Heart right ventricle (tissue), 16 donors: ENCODE results near the gene POGLUT2. TPM values are rescaled to one million over a fixed set of nuclear protein-coding genes. Genes with fewer than 3 reads are reported as not detected.

Experiments
- ATAC-seq, 8 donors: fragments of 200-7000 bp; cut with Tn5 transposase; one replicate each; pipeline ENCODE4 v1.9.1; 2020; ENCODE audit warnings: mild to moderate bottlenecking in 8 of 8, moderate library complexity in 8 of 8, moderate number of reproducible peaks in 1 of 8
- DNase-seq, 2 donors: peaks; one replicate each; pipeline ENCODE4 v3.0.0-alpha.2; 2020
- H3K27ac ChIP-seq, 10 donors: fragments of 200-600 bp; sonication (generic) in 2 of 10; one replicate each; pipeline versions ENCODE4 v1.5.0 to v1.8.0; 2020 to 2022; ENCODE audit warnings: mild to moderate bottlenecking in 3 of 10
- H3K27me3 ChIP-seq, 7 donors: fragments of 200-600 bp; one replicate each; pipeline ENCODE4 v1.8.0; 2021 to 2022; ENCODE audit warnings: mild to moderate bottlenecking in 2 of 7
- H3K36me3 ChIP-seq, 9 donors: fragments of 200-600 bp; sonication (generic) in 1 of 9; one replicate each; pipeline versions ENCODE4 v1.5.0 to v1.8.0; 2020 to 2022; ENCODE audit warnings: mild to moderate bottlenecking in 2 of 9
- H3K4me1 ChIP-seq, 9 donors: fragments of 200-600 bp; sonication (generic) in 1 of 9; one replicate each; pipeline versions ENCODE4 v1.5.0 to v1.8.0; 2020 to 2022; ENCODE audit warnings: mild to moderate bottlenecking in 4 of 9
- H3K4me3 ChIP-seq, 10 donors: fragments of 200-600 bp; sonication (generic) in 2 of 10; one replicate each; pipeline versions ENCODE4 v1.5.0 to v1.8.0; 2020 to 2022; ENCODE audit warnings: mild to moderate bottlenecking in 7 of 10, moderate library complexity in 2 of 10
- H3K9me3 ChIP-seq, 11 donors: fragments of 200-600 bp in 10 of 11; sonication (generic) in 2 of 11; one replicate each; pipeline versions ENCODE4 v1.5.0 to v1.8.0; 2013 to 2022; ENCODE audit warnings: mild to moderate bottlenecking in 2 of 11, control low read depth in 1 of 11, moderate library complexity in 1 of 11
- CTCF ChIP-seq, 9 donors: fragments of 200-600 bp; sonication (generic) in 2 of 9; IDR thresholded peaks; one replicate each; pipeline versions ENCODE4 v1.5.0 to v1.8.0; 2021 to 2022; ENCODE audit warnings: antibody characterized with exemption in 9 of 9, mild to moderate bottlenecking in 5 of 9, moderate library complexity in 1 of 9
- WGBS, 2 donors: extraction: QIAGEN DNeasy Blood & Tissue Kit; methylation state at CpG; one replicate each; pipeline ENCODE4 v1.1.7; 2013; ENCODE audit warnings: inconsistent platforms in 1 of 2; 5-methylcytosine and 5-hydroxymethylcytosine counted together
- intact Hi-C, 10 donors: fragments of 100-400 bp; cut with DNase I; formaldehyde crosslinking; loops; one replicate each; pipeline versions ENCODE4 v1.11.1 to v1.14.2; 2022
- polyA plus RNA-seq, 2 donors: library from polyadenylated mRNA; stranded (reverse); fragments of 200-250 nt; gene quantifications; one replicate each; pipeline ENCODE4 v1.2.3, GENCODE V29; 2013
- total RNA-seq, 10 donors: library from RNA; stranded (reverse); fragmentation: NEBNext Ultra II Directional in 3 of 10; extraction: Animal tissue kit (Norgen Biotek cat#: 25700) in 3 of 10; gene quantifications; one replicate each; pipeline versions ENCODE4 v1.2.1 to v1.2.4, GENCODE V29; 2021 to 2023
- donor health status: Arrhythmogenic right ventricular cardiomyopathy.
- donor health status: ischemic (EF 13 %, LVEDD 7.1; RV severe dilation, severe dysfunction).
- donor health status: healthy with polysubstance abuse.
- donor health status: DM: no; HTN: yes; CAD: no.
- donor health status: DM: no; HTN: no; CAD: no.
- donor health status: ischemic (EF 25% LVEDD 6.9; RV normal size, moderate dysfunction).
- donor health status: ischemic (EF 25% LVEDD 5.7; RV mildly dilated, moderate dysfunction).
- donor health status: healthy.
- donor health status: DM: yes; HTN: yes; CAD: no.
- donor health status: Ischemic cardiomyopathy.
- donor health status: ischemic (EF 35%, LVEDD 5.7; RV mildly dilated, moderate dysfunction).
- donor health status: nonischemic (EF 11% LVEDD 7.7; RV severe dilation, severe dysfunction).
- donor health status: DM: yes; HTN: yes; CAD: no.
- donor health status: PGD.
- donor health status: ischemic (EF 29% LVEDD 5.4; RV normal size, mild dysfunction).
- donor health status: nonischemic (EF 23%, LVEDD 6.1; RV moderate dilation, normal function).

POGLUT2 gene
- total and polyA plus RNA-seq, 12 donors, result 1.9 to 5.4 (median 2.8) TPM

- no peak for TF ChIP-seq CTCF (IDR thresholded peaks at IDR 0.05)
- H3K27me3 ChIP-seq, result no peaks in the 10 kb centered on the region
- no peak overlapping the region for H3K27ac ChIP-seq
- 84 to 87% methylated on average over 3 of the region's 3 CpGs for WGBS, 2 donors
- DNase-seq (no peak), ATAC-seq (no peak)
- H3K4me1 ChIP-seq, result peaks cover 0 to 30% (median 15%) of the 10 kb centered on the region in 9 donors
- no peak overlapping the region for H3K4me3 ChIP-seq
- intact Hi-C loops, result no loop called here
- peaks cover 0 to 24% (median 4%) of the 10 kb centered on the region in 11 donors for H3K9me3 ChIP-seq
- H3K36me3 ChIP-seq, result peaks cover 0 to 68% (median 9%) of the 10 kb centered on the region in 9 donors
Measured at GRCh38 chr13:102807699-102808098, 8.9 kb upstream of the POGLUT2 start.

GRCh38 chr13:102805680-102806079, 6.9 kb upstream of the POGLUT2 start:
- no peak for DNase-seq
- no peak for ATAC-seq
- peaks cover 0 to 45% (median 32%) of the 10 kb centered on the region in 9 donors for H3K4me1 ChIP-seq
- H3K27me3 ChIP-seq, result no peaks in the 10 kb centered on the region
- intact Hi-C loops, result no loop called here
- WGBS, 2 donors, result 95% methylated on average over 3 of the region's 3 CpGs
- peaks cover 0 to 50% (median 3%) of the 10 kb centered on the region in 9 donors for H3K36me3 ChIP-seq
- no peak overlapping the region for H3K4me3 ChIP-seq
- no peak for TF ChIP-seq CTCF (IDR thresholded peaks at IDR 0.05)
- no peak overlapping the region for H3K27ac ChIP-seq
- H3K9me3 ChIP-seq, result peaks cover 0 to 10% (median 0%) of the 10 kb centered on the region in 11 donors

GRCh38 chr13:102800145-102801041, 1.6 kb upstream of the POGLUT2 start:
- ATAC-seq, result peak; percentile 80 to 90 (median 88)
- peak; percentile 76 to 92 (median 80) for TF ChIP-seq CTCF (IDR thresholded peaks at IDR 0.05)
- intact Hi-C loops, result loop anchor here in 4 of 10 donors (2.0 to 5.0 kb wide), 4 partner anchors 46 to 218 kb away; partner anchors contain the start of genes ERCC5 (in 3 of the 4) and TPP2 (in 2 of the 4)
- H3K36me3 ChIP-seq, result peaks cover 0 to 6% (median 0%) of the 10 kb centered on the region in 9 donors
- H3K4me1 ChIP-seq, result peaks cover 0 to 57% (median 35%) of the 10 kb centered on the region in 9 donors
- H3K27ac ChIP-seq, result peak overlapping the region; percentile 78 to 95 (median 90)
- peaks cover 0 to 26% (median 0%) of the 10 kb centered on the region in 7 donors for H3K27me3 ChIP-seq
- H3K4me3 ChIP-seq, result peak overlapping the region; percentile 73 to 99 (median 84)
- 2% methylated on average over 73 to 81 of the region's 81 CpGs for WGBS, 2 donors
- H3K9me3 ChIP-seq, result no peaks in the 10 kb centered on the region
- peak; percentile 86 to 88 for DNase-seq

GRCh38 chr13:102799426-102800144, 809 bp upstream of the POGLUT2 start:
- H3K27ac ChIP-seq, result peak overlapping the region; percentile 78 to 95 (median 90)
- H3K4me3 ChIP-seq, result peak overlapping the region; percentile 73 to 99 (median 84)
- peak; percentile 27 to 53 (median 38) for ATAC-seq
- no peaks in the 10 kb centered on the region for H3K9me3 ChIP-seq
- no peak for TF ChIP-seq CTCF (IDR thresholded peaks at IDR 0.05)
- DNase-seq, result peak in 1 of 2 donors; percentile 53
- intact Hi-C loops, result loop anchor here in 5 of 10 donors (2.0 to 5.0 kb wide), 5 partner anchors 25 to 217 kb away; partner anchors contain the start of genes ERCC5 (in 4 of the 5) and TPP2 (in 2 of the 5)
- H3K4me1 ChIP-seq, result peaks cover 0 to 57% (median 35%) of the 10 kb centered on the region in 9 donors
- peaks cover 0 to 26% (median 0%) of the 10 kb centered on the region in 7 donors for H3K27me3 ChIP-seq
- peaks cover 0 to 6% (median 0%) of the 10 kb centered on the region in 9 donors for H3K36me3 ChIP-seq
- WGBS, 2 donors, result 1% methylated on average over 68 to 69 of the region's 69 CpGs
